Keratinocyte (primary cell): Measurements from ENCODE around the gene SCYGR7. TPM values are rescaled to one million over a fixed set of nuclear protein-coding genes. Genes with fewer than 3 reads are reported as not detected.

Source experiments
- DNase-seq: peaks from one replicate; pipeline ENCODE4 v3.0.0-alpha.2; 2011; ENCODE audit warnings: low read depth, missing footprints, low spot score
- FAIRE-seq: peaks from 2 replicates; lab custom pipeline; 2011; peaks lifted over from hg19 to GRCh38; lab: Jason Lieb, UNC
- H2AFZ ChIP-seq: 2 replicates; pipeline ENCODE4 v1.6.0; 2012; ENCODE audit warnings: low read length, control low read depth, inconsistent platforms; ENCODE audit not compliant: control insufficient read depth
- H3K27ac ChIP-seq: 2 replicates; pipeline ENCODE4 v1.5.1; 2011; ENCODE audit warnings: low read length; ENCODE audit not compliant: control insufficient read depth, insufficient read depth
- H3K27me3 ChIP-seq: 3 replicates; pipeline ENCODE4 v1.6.0; 2011; ENCODE audit warnings: low read length; ENCODE audit not compliant: control insufficient read depth, insufficient read depth; ENCODE audit errors: extremely low read depth
- H3K36me3 ChIP-seq, 2 experiments: 2 replicates in 1 of 2; 3 replicates in 1 of 2; pipeline ENCODE4 v1.5.1; 2011; ENCODE audit warnings: low read length in 2 of 2, mild to moderate bottlenecking in 1 of 2; ENCODE audit not compliant: control insufficient read depth in 2 of 2, insufficient read depth in 2 of 2; ENCODE audit errors: extremely low read depth in 1 of 2
- H3K4me1 ChIP-seq: 3 replicates; pipeline ENCODE4 v1.5.1; 2011; ENCODE audit warnings: low read length; ENCODE audit not compliant: control insufficient read depth, insufficient read depth; ENCODE audit errors: extremely low read depth
- H3K4me2 ChIP-seq: 3 replicates; pipeline ENCODE4 v1.6.0; 2011; ENCODE audit warnings: low read depth, low read length; ENCODE audit not compliant: control insufficient read depth, insufficient read depth; ENCODE audit errors: extremely low read depth
- H3K4me3 ChIP-seq, 3 experiments: fragments of 200-600 bp in 1 of 3; sonication (generic) in 1 of 3; 2 replicates in 2 of 3; 3 replicates in 1 of 3; pipeline ENCODE4 v1.5.1; 2011 to 2016; ENCODE audit warnings: low read length in 3 of 3, mild to moderate bottlenecking in 3 of 3, control low read depth in 2 of 3, inconsistent platforms in 1 of 3, low read depth in 1 of 3, mixed read lengths in 1 of 3, mixed run types in 1 of 3, moderate library complexity in 1 of 3; ENCODE audit not compliant: control insufficient read depth in 2 of 3, insufficient read depth in 2 of 3; ENCODE audit errors: extremely low read depth in 1 of 3
- H3K79me2 ChIP-seq: 2 replicates; pipeline ENCODE4 v1.6.0; 2012; ENCODE audit warnings: low read length; ENCODE audit not compliant: control insufficient read depth, insufficient read depth
- H3K9ac ChIP-seq: 3 replicates; pipeline ENCODE4 v1.6.0; 2011; ENCODE audit warnings: low read length; ENCODE audit not compliant: control insufficient read depth, insufficient read depth; ENCODE audit errors: extremely low read depth
- H3K9me1 ChIP-seq: 3 replicates; pipeline ENCODE4 v1.6.0; 2011; ENCODE audit warnings: low read length; ENCODE audit not compliant: control insufficient read depth, insufficient read depth; ENCODE audit errors: extremely low read depth
- H3K9me3 ChIP-seq: 2 replicates; pipeline ENCODE4 v1.5.1; 2012; ENCODE audit warnings: low read depth, low read length; ENCODE audit not compliant: control insufficient read depth
- H4K20me1 ChIP-seq: 3 replicates; pipeline ENCODE4 v1.6.0; 2011; ENCODE audit warnings: low read length; ENCODE audit not compliant: control insufficient read depth, insufficient read depth; ENCODE audit errors: extremely low read depth
- EZH2 ChIP-seq: IDR thresholded peaks from one replicate; pipeline ENCODE4 v1.6.1; 2012; ENCODE audit warnings: inconsistent platforms, mild to moderate bottlenecking, low read length, moderate library complexity
- dilution Hi-C: fragments of 300-500 bp; cut with MboI; formaldehyde crosslinking; loops from one replicate; pipeline ENCODE4 v1.7.0; 2020; ENCODE audit warnings: low sequenced_read_pairs; ENCODE audit not compliant: extremely low pct_ligation_motif_present
- polyA plus RNA-seq, 5 experiments: library from polyadenylated mRNA; depleted of rRNA in 3 of 5; stranded (reverse) in 3 of 5; stranded (forward) in 1 of 5; unstranded in 1 of 5; fragments of >200 nt; gene quantifications; 1 replicate in 1 of 5; 2 replicates in 3 of 5; 3 replicates in 1 of 5; pipeline versions ENCODE4 v1.2.1 to v1.2.3, GENCODE V29; 2011 to 2012; ENCODE audit warnings: missing spikeins in 2 of 5, low read depth in 1 of 5, low replicate concordance in 1 of 5
- TF ChIP-seq, protein P1 (sequence below), 3 experiments: IDR thresholded peaks in 1 of 3; conservative IDR thresholded peaks in 1 of 3; optimal IDR thresholded peaks in 1 of 3; 2 replicates in 2 of 3; 3 replicates in 1 of 3; pipeline versions ENCODE3 to v1.5.1; 2011; ENCODE audit warnings: low read length in 3 of 3, mild to moderate bottlenecking in 3 of 3, moderate library complexity in 2 of 3, control low read depth in 1 of 3, inconsistent platforms in 1 of 3; ENCODE audit not compliant: insufficient read depth in 2 of 3; ENCODE audit errors: extremely low read depth in 1 of 3

SCYGR7 gene
- polyA plus RNA-seq, 1 donor (not counting 4 experiments of a cell fraction or from before 2014, with no cell fraction given) = not detected

DNA sequence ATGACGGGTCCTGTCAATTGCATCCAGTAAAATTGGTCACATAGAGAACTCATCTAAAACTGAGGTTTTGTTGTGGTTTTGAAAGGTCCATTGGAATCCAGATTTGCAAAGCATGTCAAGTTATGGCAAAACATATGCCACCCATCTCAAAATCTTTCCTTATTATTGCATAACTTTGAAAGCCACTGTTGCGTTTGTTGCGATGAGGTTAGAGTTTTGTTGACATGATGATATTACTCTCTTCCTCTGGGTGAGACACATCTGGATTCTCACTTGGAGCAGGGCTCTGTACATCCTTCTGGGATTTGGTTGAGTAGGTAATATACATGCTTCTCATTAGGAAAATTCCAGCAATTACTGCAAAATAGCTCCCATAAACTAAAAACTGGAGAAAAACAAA is 40.9 kb upstream of the SCYGR7 start:
- no peaks in the 10 kb centered on the region for H3K36me3 ChIP-seq
- no peaks in the 10 kb centered on the region for H4K20me1 ChIP-seq
- no peaks in the 10 kb centered on the region for H3K9me1 ChIP-seq
- TF ChIP-seq, protein P1, sequence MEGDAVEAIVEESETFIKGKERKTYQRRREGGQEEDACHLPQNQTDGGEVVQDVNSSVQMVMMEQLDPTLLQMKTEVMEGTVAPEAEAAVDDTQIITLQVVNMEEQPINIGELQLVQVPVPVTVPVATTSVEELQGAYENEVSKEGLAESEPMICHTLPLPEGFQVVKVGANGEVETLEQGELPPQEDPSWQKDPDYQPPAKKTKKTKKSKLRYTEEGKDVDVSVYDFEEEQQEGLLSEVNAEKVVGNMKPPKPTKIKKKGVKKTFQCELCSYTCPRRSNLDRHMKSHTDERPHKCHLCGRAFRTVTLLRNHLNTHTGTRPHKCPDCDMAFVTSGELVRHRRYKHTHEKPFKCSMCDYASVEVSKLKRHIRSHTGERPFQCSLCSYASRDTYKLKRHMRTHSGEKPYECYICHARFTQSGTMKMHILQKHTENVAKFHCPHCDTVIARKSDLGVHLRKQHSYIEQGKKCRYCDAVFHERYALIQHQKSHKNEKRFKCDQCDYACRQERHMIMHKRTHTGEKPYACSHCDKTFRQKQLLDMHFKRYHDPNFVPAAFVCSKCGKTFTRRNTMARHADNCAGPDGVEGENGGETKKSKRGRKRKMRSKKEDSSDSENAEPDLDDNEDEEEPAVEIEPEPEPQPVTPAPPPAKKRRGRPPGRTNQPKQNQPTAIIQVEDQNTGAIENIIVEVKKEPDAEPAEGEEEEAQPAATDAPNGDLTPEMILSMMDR (optimal IDR thresholded peaks at IDR 0.05 in 1 of 3, IDR thresholded peaks at IDR 0.05 in 1 of 3, conservative IDR thresholded peaks at IDR 0.05 in 1 of 3; ENCODE audit: extremely low read depth in 1 of 3, insufficient read depth in 2 of 3, low read length in 3 of 3) = no peak
- TF ChIP-seq EZH2 = no peak
- no peaks in the 10 kb centered on the region for H3K9me3 ChIP-seq
- no peaks in the 10 kb centered on the region for H3K27me3 ChIP-seq
- H3K4me3 ChIP-seq = no peak overlapping the region
- no peak overlapping the region for H3K4me2 ChIP-seq
- H3K79me2 ChIP-seq = no peaks in the 10 kb centered on the region
- H3K4me1 ChIP-seq = no peaks in the 10 kb centered on the region
- no peak overlapping the region for H3K9ac ChIP-seq
- H3K27ac ChIP-seq = no peak overlapping the region
- H2AFZ ChIP-seq = no peak overlapping the region
- FAIRE-seq = no peak
- dilution Hi-C loops = no loop called here
- DNase-seq = no peak

DNA sequence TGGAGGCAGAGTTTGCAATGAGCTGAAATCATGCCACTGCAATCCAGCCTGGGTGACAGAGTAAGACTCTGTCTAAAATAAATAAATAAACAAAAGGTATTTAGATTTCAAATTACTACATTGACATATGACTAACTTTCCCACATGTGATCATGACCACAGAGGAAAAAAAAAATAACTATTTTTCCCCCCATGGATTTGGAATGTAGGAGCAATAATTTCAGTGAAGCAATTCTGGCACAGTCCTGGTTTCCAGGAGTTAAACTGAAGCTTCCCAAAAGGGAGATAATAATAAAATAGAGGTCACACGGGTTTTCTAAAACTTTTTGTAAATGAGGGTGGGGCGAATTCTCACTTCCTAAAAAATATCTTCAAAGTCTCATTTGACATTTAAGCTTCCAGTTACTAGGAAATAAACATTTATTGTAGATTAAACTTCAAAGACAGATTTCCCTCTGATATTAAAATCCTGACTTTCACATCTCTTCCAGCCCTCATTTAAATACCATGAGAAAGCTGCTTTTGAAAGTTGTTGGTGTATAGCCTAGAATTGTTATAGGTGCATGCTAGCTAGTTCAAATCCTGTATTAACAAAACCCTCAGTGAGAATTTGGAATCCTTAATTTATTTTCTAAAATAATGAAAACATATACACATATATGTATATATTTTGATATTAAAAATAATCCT is 31.0 kb upstream of the SCYGR7 start:
- no peaks in the 10 kb centered on the region for H3K9me3 ChIP-seq
- H3K4me2 ChIP-seq = no peak overlapping the region
- dilution Hi-C loops = no loop called here
- no peak overlapping the region for H3K4me3 ChIP-seq
- H3K27ac ChIP-seq = no peak overlapping the region
- TF ChIP-seq EZH2 = no peak
- TF ChIP-seq, protein P1 (optimal IDR thresholded peaks at IDR 0.05 in 1 of 3, IDR thresholded peaks at IDR 0.05 in 1 of 3, conservative IDR thresholded peaks at IDR 0.05 in 1 of 3; ENCODE audit: extremely low read depth in 1 of 3, insufficient read depth in 2 of 3, low read length in 3 of 3) = no peak
- H3K36me3 ChIP-seq = no peaks in the 10 kb centered on the region
- H3K4me1 ChIP-seq = no peaks in the 10 kb centered on the region
- H2AFZ ChIP-seq = no peak overlapping the region
- no peak for FAIRE-seq
- no peaks in the 10 kb centered on the region for H3K9me1 ChIP-seq
- H3K9ac ChIP-seq = no peak overlapping the region
- no peaks in the 10 kb centered on the region for H3K79me2 ChIP-seq
- no peaks in the 10 kb centered on the region for H4K20me1 ChIP-seq
- H3K27me3 ChIP-seq = no peaks in the 10 kb centered on the region
- DNase-seq = no peak
